ENCODE data around the gene ACSL4. TPM values are rescaled to one million over a fixed set of nuclear protein-coding genes. Genes with fewer than 3 reads are reported as not detected.
"Not testable (repeated sequence)": the region's sequence is repeated elsewhere in the genome, so short reads cannot be mapped to it uniquely, and the experiment has no call there.

Gene ACSL4
- total RNA-seq, 4 donors from 2014 or later = 25.5 to 53.5 (median 47.0) TPM

- no peak for TF ChIP-seq POLR2A (IDR thresholded peaks at IDR 0.05)
- TF ChIP-seq CTCF (IDR thresholded peaks at IDR 0.05) = no peak
- 22 to 59% methylated on average over 1 of the region's 1 CpG for WGBS, 2 donors
- intact Hi-C loops (cut with DNase I; ENCODE audit: low total_unique reads) = no loop called here
- no peak for DNase-seq (ENCODE audit: low spot score in 2 of 2)
- no peak overlapping the region for H3K4me3 ChIP-seq (ENCODE audit: low read depth, poor library complexity, severe bottlenecking)
Measured at GRCh38 chrX:109684136-109684535, 48.9 kb downstream of the ACSL4 start.

- intact Hi-C loops (cut with DNase I; ENCODE audit: low total_unique reads) = no loop called here
- WGBS, 2 donors = 76 to 77% methylated on average over 2 of the region's 2 CpGs
- no peak overlapping the region for H3K4me3 ChIP-seq (ENCODE audit: low read depth, poor library complexity, severe bottlenecking)
- no peak for DNase-seq (ENCODE audit: low spot score in 2 of 2)
- TF ChIP-seq POLR2A (IDR thresholded peaks at IDR 0.05) = no peak
- no peak for TF ChIP-seq CTCF (IDR thresholded peaks at IDR 0.05)
Measured at GRCh38 chrX:109681475-109682081, 51.5 kb downstream of the ACSL4 start.

- DNase-seq (ENCODE audit: low spot score in 2 of 2) = no peak
- intact Hi-C loops (cut with DNase I; ENCODE audit: low total_unique reads) = no loop called here
- H3K4me3 ChIP-seq (ENCODE audit: low read depth, poor library complexity, severe bottlenecking) = no peak overlapping the region
- TF ChIP-seq CTCF (IDR thresholded peaks at IDR 0.05) = no peak
- no peak for TF ChIP-seq POLR2A (IDR thresholded peaks at IDR 0.05)
Measured at GRCh38 chrX:109679820-109680219, 53.2 kb downstream of the ACSL4 start.

- intact Hi-C loops (cut with DNase I; ENCODE audit: low total_unique reads) = no loop called here
- no peak for DNase-seq (ENCODE audit: low spot score in 2 of 2)
- H3K4me3 ChIP-seq (ENCODE audit: low read depth, poor library complexity, severe bottlenecking) = no peak overlapping the region
- no peak for TF ChIP-seq CTCF (IDR thresholded peaks at IDR 0.05)
- no peak for TF ChIP-seq POLR2A (IDR thresholded peaks at IDR 0.05)
Measured at GRCh38 chrX:109672239-109672638, 60.8 kb downstream of the ACSL4 start.

- intact Hi-C loops (cut with DNase I; ENCODE audit: low total_unique reads); H3K4me3 ChIP-seq (ENCODE audit: low read depth, poor library complexity, severe bottlenecking); DNase-seq (ENCODE audit: low spot score in 2 of 2): not testable (repeated sequence)
- 95 to 100% methylated on average over 7 to 15 of the region's 29 CpGs for WGBS, 2 donors
Measured at GRCh38 chrX:109671170-109671569, 61.9 kb downstream of the ACSL4 start.

GRCh38 chrX:109667986-109668385 lies 65.1 kb downstream of the ACSL4 start:
- DNase-seq (ENCODE audit: low spot score in 2 of 2) = no peak
- TF ChIP-seq CTCF (IDR thresholded peaks at IDR 0.05) (no peak), POLR2A (IDR thresholded peaks at IDR 0.05) (no peak)
- 86 to 95% methylated on average over 5 of the region's 5 CpGs for WGBS, 2 donors
- intact Hi-C loops (cut with DNase I; ENCODE audit: low total_unique reads) = no loop called here
- no peak overlapping the region for H3K4me3 ChIP-seq (ENCODE audit: low read depth, poor library complexity, severe bottlenecking)

Data from lower leg skin (tissue), 4 donors.